GM21526 (cell line): ENCODE results near the gene PTPRM.

Experiments
- ATAC-seq: cut with Tn5 transposase; IDR thresholded peaks from one replicate; pipeline ENCODE4 v1.9.1; 2021; ENCODE audit warnings: moderate library complexity; ENCODE audit not compliant: unreplicated experiment, low FRiP score

The PTPRM gene

GRCh38 chr18:7624697-7625096 lies 57.6 kb downstream of the PTPRM start:
- ATAC-seq, result no peak

- no peak for ATAC-seq
These were observed 59.2 kb downstream of the PTPRM start for GRCh38 chr18:7626175-7626921.

GRCh38 chr18:7626922-7627440 lies 59.9 kb downstream of the PTPRM start:
- no peak for ATAC-seq

GRCh38 chr18:7629416-7629815 lies 62.3 kb downstream of the PTPRM start:
- ATAC-seq, result no peak

- ATAC-seq, result no peak
These were observed 63.8 kb downstream of the PTPRM start for GRCh38 chr18:7630731-7631442.

- ATAC-seq, result no peak
These were observed 65.3 kb downstream of the PTPRM start for GRCh38 chr18:7632152-7633098.

GRCh38 chr18:7633171-7633570 lies 66.1 kb downstream of the PTPRM start:
- no peak for ATAC-seq

GRCh38 chr18:7635948-7636347 lies 68.8 kb downstream of the PTPRM start:
- ATAC-seq, result no peak

GRCh38 chr18:7637269-7637668 lies 70.2 kb downstream of the PTPRM start:
- ATAC-seq, result no peak

- no peak for ATAC-seq
These were observed 71.2 kb downstream of the PTPRM start for GRCh38 chr18:7638321-7638720.

- ATAC-seq, result no peak
These were observed 74.7 kb downstream of the PTPRM start for GRCh38 chr18:7641813-7642212.

- ATAC-seq, result no peak
These were observed 75.3 kb downstream of the PTPRM start for GRCh38 chr18:7642331-7642890.

GRCh38 chr18:7645756-7646155 lies 78.6 kb downstream of the PTPRM start:
- ATAC-seq, result no peak

GRCh38 chr18:7646174-7646886 lies 79.2 kb downstream of the PTPRM start:
- ATAC-seq, result no peak

GRCh38 chr18:7647500-7647899 lies 80.4 kb downstream of the PTPRM start:
- no peak for ATAC-seq

- ATAC-seq, result no peak
These were observed 89.9 kb downstream of the PTPRM start for GRCh38 chr18:7657050-7657449.

- ATAC-seq, result no peak
These were observed 90.8 kb downstream of the PTPRM start for GRCh38 chr18:7657937-7658336.

- ATAC-seq, result no peak
These were observed 91.6 kb downstream of the PTPRM start for GRCh38 chr18:7658701-7659100.

GRCh38 chr18:7661207-7661606 lies 94.1 kb downstream of the PTPRM start:
- no peak for ATAC-seq

- ATAC-seq, result no peak
These were observed 95.8 kb downstream of the PTPRM start for GRCh38 chr18:7662866-7663265.
